ENCODE measurements around the gene ZNF841. TPM values are rescaled to one million over a fixed set of nuclear protein-coding genes. Genes with fewer than 3 reads are reported as not detected.

The ZNF841 gene
- total and polyA plus RNA-seq, 2 of the 8 experiments (the other 6 are each of a cell fraction or from before 2014, with no cell fraction given), result 4.1 to 17.9 TPM

DNA sequence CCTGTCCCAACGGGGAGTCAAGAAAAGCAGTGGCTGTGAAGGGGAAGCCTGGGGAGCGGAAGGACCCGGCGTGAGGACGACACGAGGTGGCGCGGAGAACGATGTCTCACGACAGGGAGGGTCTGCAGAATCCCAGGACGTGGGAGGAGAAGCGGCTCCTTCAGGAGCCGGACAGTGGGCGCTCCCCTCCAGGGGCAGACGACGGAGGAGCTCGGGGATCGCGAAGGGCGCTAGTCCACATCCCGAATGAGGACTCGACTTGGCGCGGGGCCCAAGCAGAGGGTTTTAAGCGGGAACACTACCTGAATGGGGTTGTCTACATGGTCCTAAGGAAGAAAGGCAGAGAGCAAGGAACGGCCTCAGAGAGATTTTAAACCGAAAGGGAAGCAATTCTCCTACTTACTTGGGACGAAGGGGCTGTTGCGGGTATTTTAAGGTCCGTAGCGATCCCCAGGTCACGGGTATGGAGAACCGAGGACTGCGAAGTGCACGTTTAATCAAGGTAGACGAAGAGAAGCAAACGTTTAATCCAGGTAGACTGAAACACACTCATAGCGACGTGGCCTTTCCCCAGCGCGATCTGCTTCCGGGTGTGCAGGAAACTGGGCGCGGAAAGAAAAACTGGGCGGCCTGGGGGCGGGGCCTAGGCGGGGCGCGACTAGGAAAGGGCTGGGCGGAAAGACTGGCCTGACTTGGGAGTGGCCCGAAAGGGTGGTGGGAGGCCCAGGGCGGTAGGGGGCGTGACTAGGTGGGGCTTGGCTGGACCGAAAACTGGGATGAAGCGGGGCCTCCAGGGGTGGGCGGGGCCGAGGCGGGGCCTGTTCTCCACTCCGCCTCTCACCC lies at the start of gene ZNF841 (continued):
- no peak for TF ChIP-seq SIRT6 (IDR thresholded peaks at IDR 0.05; ENCODE audit: low read length)
- peak; percentile 47; the same call in 1 of the 2 replicates for TF ChIP-seq TBP (IDR thresholded peaks at IDR 0.05; ENCODE audit: low read depth, low read length)
- TF ChIP-seq TCF12 (IDR thresholded peaks at IDR 0.05; ENCODE audit: low read depth, low read length), result no peak
- peak; percentile 70 for TF ChIP-seq TAF1 (IDR thresholded peaks at IDR 0.05; ENCODE audit: low read depth, low read length)
- no peak for TF ChIP-seq SP2 (IDR thresholded peaks at IDR 0.05; ENCODE audit: low read length)
- TF ChIP-seq GTF2F1 (IDR thresholded peaks at IDR 0.05; ENCODE audit: borderline replicate concordance, low read depth, low read length), result no peak
- TF ChIP-seq SP4 (IDR thresholded peaks at IDR 0.05; ENCODE audit: low read length), result no peak; the same call in 1 of the 2 replicates
- no peak for TF ChIP-seq EGR1 (IDR thresholded peaks at IDR 0.05; ENCODE audit: borderline replicate concordance, low read depth, low read length)
- TF ChIP-seq POLR2AphosphoS5 (IDR thresholded peaks at IDR 0.05; ENCODE audit: low read depth, low read length), result peak; percentile 82
- TF ChIP-seq HDAC2 (IDR thresholded peaks at IDR 0.05; ENCODE audit: borderline replicate concordance in 1 of 2, low read depth in 2 of 2, low read length in 2 of 2), result no peak
- no peak for TF ChIP-seq SUZ12 (IDR thresholded peaks at IDR 0.05; ENCODE audit: low read length)
- TF ChIP-seq SRF (IDR thresholded peaks at IDR 0.05; ENCODE audit: low read depth, low read length), result no peak
- no peak for TF ChIP-seq CHD1 (IDR thresholded peaks at IDR 0.05; ENCODE audit: low read depth, low read length)
- TF ChIP-seq SAP30 (IDR thresholded peaks at IDR 0.05; ENCODE audit: insufficient read depth, insufficient replicate concordance, low read length), result no peak
- TF ChIP-seq, protein P1, sequence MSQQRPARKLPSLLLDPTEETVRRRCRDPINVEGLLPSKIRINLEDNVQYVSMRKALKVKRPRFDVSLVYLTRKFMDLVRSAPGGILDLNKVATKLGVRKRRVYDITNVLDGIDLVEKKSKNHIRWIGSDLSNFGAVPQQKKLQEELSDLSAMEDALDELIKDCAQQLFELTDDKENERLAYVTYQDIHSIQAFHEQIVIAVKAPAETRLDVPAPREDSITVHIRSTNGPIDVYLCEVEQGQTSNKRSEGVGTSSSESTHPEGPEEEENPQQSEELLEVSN (IDR thresholded peaks at IDR 0.05), result peak; percentile 64
- no peak for TF ChIP-seq CTBP2 (IDR thresholded peaks at IDR 0.05; ENCODE audit: borderline replicate concordance, insufficient read depth, insufficient read length, low read length)
- no peak for TF ChIP-seq YY1 (IDR thresholded peaks at IDR 0.05; ENCODE audit: low read depth, low read length)
- no peak for TF ChIP-seq MAFK (IDR thresholded peaks at IDR 0.05; ENCODE audit: low read depth, low read length)
- no peak for TF ChIP-seq KDM1A (IDR thresholded peaks at IDR 0.05; ENCODE audit: borderline replicate concordance, low read length)
- peak in 1 of 2 experiments; percentile 68; a peak in 1 of 4 replicates for TF ChIP-seq SIN3A (conservative IDR thresholded peaks at IDR 0.05 in 1 of 2, IDR thresholded peaks at IDR 0.05 in 1 of 2; ENCODE audit: low read depth in 1 of 2, low read length in 2 of 2)
- no peak for TF ChIP-seq TEAD4 (IDR thresholded peaks at IDR 0.05; ENCODE audit: low read depth, low read length)
- no peak for TF ChIP-seq RFX5 (IDR thresholded peaks at IDR 0.05; ENCODE audit: borderline replicate concordance, low read depth, low read length)
- TF ChIP-seq BACH1 (IDR thresholded peaks at IDR 0.05; ENCODE audit: low read length), result no peak
- TF ChIP-seq TAF7 (optimal IDR thresholded peaks at IDR 0.05; ENCODE audit: borderline replicate concordance, low read depth, low read length), result peak; percentile 35

Measured in H1 (cell line).